HG03432 (cell line): Measurements from ENCODE around the gene TANC1.

Experiments
- ATAC-seq: cut with Tn5 transposase; IDR thresholded peaks from one replicate; pipeline ENCODE4 v1.9.1; 2021; ENCODE audit warnings: mild to moderate bottlenecking, moderate library complexity; ENCODE audit not compliant: unreplicated experiment

The TANC1 gene

GRCh38 chr2:159153951-159154350, 185.5 kb downstream of the TANC1 start:
- no peak for ATAC-seq

- ATAC-seq: no peak
Observed at GRCh38 chr2:159154366-159154765, 185.9 kb downstream of the TANC1 start.

GRCh38 chr2:159155320-159155719, 186.9 kb downstream of the TANC1 start:
- no peak for ATAC-seq

GRCh38 chr2:159155791-159156190, 187.4 kb downstream of the TANC1 start:
- no peak for ATAC-seq

GRCh38 chr2:159156834-159157233, 188.4 kb downstream of the TANC1 start:
- no peak for ATAC-seq

- ATAC-seq: peak; percentile 76
Observed at GRCh38 chr2:159157361-159158209, 189.1 kb downstream of the TANC1 start.

- no peak for ATAC-seq
Observed at GRCh38 chr2:159160412-159160811, 192.0 kb downstream of the TANC1 start.

GRCh38 chr2:159160954-159161353, 192.5 kb downstream of the TANC1 start:
- no peak for ATAC-seq

- peak; percentile 84 for ATAC-seq
Observed at GRCh38 chr2:159163930-159164329, 195.5 kb downstream of the TANC1 start.

- peak; percentile 55 for ATAC-seq
Observed at GRCh38 chr2:159164457-159164911, 196.0 kb downstream of the TANC1 start.

GRCh38 chr2:159165048-159165447, 196.6 kb downstream of the TANC1 start:
- no peak for ATAC-seq

- no peak for ATAC-seq
Observed at GRCh38 chr2:159168707-159169106, 200.3 kb downstream of the TANC1 start.

GRCh38 chr2:159169187-159169586, 200.7 kb downstream of the TANC1 start:
- no peak for ATAC-seq

- no peak for ATAC-seq
Observed at GRCh38 chr2:159172403-159172802, 204.0 kb downstream of the TANC1 start.

GRCh38 chr2:159174759-159175158, 206.3 kb downstream of the TANC1 start:
- no peak for ATAC-seq

GRCh38 chr2:159175182-159175581, 206.7 kb downstream of the TANC1 start:
- peak; percentile 53 for ATAC-seq

GRCh38 chr2:159175927-159176326, 207.5 kb downstream of the TANC1 start:
- no peak for ATAC-seq

GRCh38 chr2:159176555-159176954, 208.1 kb downstream of the TANC1 start:
- no peak for ATAC-seq

- no peak for ATAC-seq
Observed at GRCh38 chr2:159177357-159177756, 208.9 kb downstream of the TANC1 start.

- no peak for ATAC-seq
Observed at GRCh38 chr2:159177957-159178356, 209.5 kb downstream of the TANC1 start.

GRCh38 chr2:159179096-159179495, 210.7 kb downstream of the TANC1 start:
- no peak for ATAC-seq

GRCh38 chr2:159179696-159180095, 211.3 kb downstream of the TANC1 start:
- ATAC-seq: no peak

GRCh38 chr2:159183346-159183745, 214.9 kb downstream of the TANC1 start:
- ATAC-seq: no peak
